GM18520 (cell line): ENCODE measurements around the gene NOL8.

ENCODE experiments used
- ATAC-seq: cut with Tn5 transposase; IDR thresholded peaks from one replicate; pipeline ENCODE4 v1.9.1; 2021; ENCODE audit not compliant: unreplicated experiment

The NOL8 gene

DNA sequence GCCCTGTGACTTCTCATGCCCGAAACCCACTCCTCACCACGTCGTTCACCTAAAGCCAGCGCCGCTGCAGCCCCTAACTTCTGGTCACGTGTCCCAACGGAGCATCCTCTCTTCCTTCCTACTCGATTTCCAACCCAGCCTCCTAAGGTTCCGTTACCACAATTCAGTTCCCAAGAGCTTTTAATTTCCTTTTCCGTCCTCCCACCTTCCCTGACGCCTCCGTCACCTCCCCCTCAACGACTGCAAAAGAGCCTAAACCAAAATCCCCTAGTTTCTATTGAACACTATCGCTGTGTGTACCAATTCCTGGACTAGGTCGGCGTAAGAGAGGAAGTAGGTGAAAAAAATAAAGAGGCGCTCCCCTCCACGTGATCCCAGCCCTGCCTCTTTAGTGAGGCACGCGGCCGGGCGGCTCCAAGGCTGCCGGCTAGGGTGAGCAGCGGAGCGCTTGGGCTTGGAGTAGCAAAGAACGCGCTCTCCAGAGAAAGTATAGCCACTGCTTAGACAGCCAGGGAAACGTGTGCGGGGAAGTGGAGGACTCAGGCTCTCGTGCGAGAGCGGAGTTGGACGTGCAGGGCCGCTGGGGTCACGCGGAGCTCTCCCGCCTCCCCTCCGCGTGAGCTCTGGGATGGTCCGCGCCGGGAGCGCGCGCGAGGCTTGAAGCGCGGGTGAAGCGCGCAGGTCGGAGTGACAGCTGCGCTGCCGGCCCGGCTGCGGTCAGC lies at the start of gene NOL8, which contains the start of gene CENPP:
TSS of gene NOL8 (minus strand) at position 82 of the 722 bp plus-strand sequence. CDS start 1,189 bp downstream, outside the sequence.
TSS of gene CENPP (plus strand) at position 685 of the 722 bp plus-strand sequence.
- peak; percentile 86 for ATAC-seq

DNA sequence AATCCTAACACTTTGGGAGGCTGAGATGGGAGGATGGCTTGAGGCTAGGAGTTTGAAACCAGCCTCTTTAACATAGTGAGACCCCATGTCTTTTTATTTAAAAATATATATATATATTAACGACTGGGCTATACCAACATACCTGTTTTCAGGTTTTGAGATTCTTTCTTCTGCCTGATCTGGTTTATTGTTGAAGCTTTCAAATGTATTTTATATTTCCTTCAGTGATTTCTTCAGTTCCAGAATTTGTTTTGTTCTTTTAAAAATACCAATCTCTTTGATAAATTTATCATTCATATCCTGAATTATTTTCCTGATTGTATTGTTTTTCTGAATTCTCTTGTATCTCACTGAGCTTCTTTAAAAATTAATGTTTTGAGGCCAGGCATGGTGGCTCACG lies 48.0 kb upstream of the NOL8 start:
- ATAC-seq = no peak

DNA sequence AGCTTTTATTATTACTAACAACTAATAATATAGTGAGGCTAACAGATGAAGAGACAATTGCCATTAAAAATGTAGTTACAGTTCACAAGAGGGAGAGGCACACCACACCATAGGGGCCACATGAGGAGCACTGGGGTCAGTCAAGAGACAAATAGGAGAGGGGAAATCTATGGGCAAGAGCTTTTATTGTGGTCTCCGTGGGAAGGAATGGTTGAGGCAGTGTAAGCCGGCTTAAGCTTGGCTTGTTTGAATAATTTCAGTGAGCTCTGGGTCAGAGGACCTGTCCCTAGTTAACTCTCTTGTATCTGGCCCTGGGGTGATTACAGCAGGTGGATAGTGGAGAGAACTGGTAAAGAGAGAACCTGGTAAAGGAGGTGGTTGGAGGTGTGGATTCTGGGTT lies 43.9 kb upstream of the NOL8 start:
- no peak for ATAC-seq

DNA sequence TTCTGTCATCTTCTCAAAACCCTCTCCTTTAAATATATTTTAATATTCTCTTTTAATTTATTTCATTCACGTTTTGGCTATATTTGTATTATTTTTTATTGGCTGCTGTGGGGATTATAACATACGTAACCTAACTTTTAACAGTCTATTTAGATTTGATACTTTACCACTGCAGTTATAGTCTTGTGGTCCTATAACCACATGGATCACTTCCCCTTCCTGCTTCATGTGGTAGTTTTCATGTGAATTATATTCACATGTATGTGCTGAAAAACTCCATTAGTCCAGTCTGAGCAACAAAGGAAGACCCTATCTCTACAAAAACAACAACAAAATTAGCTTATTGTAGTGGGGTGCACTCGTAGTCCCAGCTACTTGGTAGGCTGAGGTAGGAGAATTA lies 34.9 kb upstream of the NOL8 start:
- ATAC-seq = no peak

DNA sequence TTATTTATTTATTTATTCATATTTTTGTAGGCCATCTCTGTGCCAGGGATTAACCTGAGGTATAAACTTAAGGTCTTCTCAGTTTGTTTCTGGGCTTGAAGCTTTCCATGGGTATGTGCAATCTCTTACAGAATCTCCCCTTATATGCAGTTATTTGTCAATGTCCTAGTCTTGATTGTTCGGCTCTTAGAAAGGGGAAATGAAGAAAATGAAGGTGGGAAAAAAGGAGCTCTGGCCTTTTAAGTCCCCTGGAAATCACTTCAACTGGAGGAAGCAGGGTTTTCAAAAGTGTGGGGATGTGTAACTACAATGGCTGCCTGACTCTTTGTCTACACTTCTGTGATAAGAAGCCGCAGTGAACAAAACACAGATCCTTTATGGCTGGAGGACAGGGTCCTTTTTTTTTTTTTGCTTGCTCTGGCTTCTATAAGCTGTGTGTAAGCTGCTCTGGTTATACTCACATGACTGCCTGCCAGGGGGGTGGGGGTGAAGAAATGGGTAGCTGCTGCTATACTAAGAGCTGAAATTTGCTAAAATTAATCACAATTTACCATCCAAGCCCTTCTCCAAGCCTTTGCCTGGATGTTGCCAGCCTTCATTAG lies 34.3 kb upstream of the NOL8 start:
- no peak for ATAC-seq

DNA sequence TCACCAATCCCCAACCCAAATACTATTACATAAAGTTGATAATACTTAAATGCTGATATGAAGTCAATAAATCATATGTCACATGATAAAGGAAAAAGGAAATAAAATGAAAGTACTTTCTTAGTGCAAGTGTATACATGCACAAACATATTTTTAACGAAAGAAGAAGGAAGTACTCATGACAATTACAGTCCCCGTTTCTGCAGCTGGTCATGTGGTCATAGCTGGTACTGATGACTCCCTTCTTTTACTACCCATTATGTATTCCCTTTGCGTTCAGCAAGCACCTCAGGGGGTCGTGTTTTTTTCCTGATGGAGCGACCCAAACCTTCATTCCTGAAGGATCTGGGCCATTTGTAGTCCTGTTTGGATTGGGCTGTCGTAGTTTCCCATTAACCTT lies 27.9 kb upstream of the NOL8 start:
- ATAC-seq = no peak

DNA sequence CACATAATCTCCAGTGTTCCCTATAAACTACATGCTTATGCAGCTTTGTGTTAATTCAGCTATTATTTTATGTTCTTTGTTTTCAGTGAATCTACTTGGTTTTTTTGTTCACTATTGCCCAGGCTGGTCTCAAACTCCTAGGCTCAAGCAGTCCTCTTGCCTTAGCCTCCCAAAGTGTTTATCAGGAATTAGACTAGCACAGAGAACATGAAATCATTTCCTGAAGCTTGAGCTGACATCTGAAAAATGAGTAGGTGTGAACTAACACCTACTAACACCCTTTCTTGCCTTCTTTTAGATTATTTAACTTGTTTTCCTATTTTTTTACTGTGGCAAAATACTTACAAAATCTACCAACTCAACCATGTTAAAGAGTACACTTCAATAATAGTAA lies 25.6 kb upstream of the NOL8 start:
- ATAC-seq = no peak

DNA sequence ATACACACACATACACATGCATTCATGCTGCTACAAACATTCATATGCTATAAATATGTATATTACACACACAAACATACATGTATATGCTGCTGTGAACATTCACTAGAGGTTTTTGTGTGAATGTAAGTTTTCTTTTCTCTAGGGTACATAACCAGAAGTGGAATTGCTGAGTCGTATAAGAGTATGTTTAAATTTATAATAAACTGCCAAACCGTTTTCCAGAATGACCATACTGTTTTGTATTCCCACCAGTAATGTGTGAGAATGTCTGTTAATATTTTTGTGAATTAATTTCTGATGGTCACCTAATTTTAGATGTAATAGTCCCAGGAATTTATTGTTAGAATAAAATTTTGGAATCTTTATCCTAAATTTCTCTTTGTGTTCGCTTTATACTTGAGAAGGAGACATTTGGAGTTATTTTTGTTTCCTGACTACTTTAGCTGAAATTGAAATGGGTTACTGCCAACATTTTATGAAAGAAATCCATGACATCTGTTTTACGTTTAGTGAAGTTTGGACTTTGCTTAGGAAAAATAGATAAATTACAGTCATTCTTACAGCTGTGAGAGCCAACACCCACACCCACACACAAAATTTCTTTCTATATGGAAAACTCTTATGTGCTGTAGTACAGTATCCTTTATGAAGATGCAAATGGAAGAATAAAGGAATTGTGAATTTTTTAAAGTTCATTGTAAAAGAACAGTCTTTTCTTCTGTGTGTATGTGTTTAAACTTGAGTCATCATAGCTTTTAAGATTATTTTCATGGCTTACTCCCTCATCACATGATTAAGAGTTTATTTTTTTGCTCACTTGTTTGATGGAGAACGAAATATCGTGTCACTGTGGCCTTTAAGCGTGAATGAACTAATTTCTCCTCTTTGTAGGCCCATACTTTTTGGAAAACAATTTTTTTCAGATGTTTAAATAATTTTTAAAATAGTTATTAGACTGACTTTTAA lies 24.9 kb upstream of the NOL8 start:
- no peak for ATAC-seq

DNA sequence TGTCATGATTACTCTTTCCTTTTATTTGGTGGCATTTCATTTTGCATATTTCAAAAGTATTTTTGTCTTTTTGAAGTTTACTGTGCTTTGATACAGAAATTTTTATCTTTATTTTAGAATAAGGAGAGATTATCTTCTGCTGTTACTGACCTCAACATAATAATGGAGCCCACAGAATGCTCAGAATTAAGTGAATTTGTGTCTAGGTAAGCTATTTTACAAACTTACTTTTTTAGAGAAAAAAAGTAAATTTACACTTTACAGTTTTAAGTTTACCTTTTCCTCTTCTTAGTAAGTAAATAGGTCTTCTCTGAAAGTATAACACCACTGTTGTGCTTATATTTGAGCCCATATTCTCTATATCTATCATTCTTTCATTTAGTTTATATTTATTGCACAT lies 20.4 kb upstream of the NOL8 start:
- ATAC-seq = no peak

DNA sequence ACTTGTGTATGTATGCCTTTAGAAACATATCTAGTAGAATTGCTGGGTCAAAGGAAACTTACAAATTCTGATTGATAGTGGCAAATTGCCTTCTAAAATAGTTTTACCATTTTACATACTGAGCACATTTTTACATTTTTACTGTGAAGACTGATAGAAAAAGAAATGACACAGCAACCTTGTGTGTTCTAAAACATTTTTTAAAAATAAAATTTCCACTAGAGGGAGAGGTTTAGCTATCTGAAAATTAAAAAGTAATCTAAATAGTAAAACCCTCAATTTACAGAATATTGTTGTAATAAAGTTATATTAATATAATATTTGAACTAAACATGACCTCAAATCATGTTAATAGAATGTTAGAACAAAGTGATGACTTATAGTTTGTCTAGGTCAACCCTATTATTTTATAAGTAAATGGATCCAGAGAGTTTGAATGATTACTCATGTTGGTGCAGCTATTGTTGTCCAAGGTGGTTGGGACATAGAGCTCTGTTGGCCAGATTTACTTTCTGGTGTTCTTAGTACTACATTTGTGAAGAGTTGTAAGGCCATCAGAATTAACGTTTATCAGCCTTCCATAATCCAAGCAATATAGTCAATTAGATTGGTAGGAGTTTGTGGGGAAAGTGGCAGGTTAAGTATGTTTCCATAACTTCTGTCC lies 17.8 kb upstream of the NOL8 start:
- ATAC-seq = no peak

DNA sequence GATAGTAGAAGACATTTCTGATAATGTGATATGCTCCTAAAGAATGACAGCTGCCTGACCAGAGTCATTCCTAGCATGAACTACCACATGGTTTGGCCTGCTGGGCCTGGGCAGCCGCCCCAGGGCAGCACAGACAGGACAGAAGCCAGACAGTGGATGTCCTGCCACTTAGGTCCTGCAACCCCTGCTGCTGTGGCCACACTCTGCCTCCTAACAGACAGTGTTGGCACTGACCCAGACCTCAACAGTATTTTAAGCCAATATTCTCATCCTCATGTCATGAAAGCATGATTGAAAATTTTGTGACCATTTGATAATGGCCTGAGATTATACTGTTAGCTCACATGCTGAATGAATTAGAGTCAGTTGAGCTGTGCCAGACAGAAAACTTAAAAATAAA lies 16.4 kb upstream of the NOL8 start:
- ATAC-seq = no peak

DNA sequence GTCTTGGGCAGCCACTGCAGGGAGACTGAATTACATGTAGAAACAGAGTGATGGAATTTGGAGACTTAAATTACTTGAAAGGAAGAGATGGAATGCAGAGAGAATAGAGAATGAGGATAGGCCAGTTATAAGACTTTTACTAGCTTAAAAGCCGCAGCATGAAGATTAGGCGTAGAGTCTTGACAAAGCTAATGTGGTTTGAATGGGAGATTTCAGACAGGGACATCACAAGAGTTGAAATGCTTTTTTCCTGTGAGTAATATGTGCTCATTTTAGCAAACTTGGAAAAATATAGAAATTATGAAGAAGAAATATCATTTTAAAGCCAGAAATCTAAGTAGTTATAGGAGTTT lies 8.1 kb upstream of the NOL8 start:
- no peak for ATAC-seq

DNA sequence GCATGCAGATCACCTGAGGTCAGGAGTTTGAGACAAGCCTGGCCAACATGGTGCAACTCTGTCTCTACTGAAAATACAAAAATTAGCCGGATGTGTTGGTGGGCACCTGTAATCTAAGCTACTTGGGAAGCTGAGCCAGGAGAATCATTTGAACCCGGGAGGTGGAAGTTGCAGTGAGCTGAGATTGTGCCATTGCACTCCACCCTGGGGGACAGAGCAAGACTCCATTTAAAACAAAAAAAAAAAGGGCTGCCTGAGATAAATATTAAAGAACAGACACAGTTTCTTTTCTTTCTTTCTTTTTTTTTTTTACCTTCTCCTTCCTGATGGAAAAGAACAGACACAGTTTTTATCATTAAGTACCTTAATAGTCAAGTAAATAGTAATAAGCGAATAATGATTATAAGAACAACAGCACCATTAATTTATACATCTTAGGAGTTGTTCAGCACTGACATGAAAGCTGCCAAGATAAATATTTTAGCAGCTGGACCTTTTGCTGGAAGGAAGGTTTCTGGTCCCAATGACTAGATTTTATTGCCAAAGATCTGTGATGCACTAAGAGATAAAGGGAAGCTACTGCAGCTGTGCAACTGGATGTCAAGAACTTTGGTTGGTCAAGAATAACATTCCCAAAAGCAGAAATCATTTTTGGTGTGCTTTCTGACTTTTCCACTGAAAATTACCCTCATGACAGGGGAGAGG lies 7.6 kb upstream of the NOL8 start:
- no peak for ATAC-seq

DNA sequence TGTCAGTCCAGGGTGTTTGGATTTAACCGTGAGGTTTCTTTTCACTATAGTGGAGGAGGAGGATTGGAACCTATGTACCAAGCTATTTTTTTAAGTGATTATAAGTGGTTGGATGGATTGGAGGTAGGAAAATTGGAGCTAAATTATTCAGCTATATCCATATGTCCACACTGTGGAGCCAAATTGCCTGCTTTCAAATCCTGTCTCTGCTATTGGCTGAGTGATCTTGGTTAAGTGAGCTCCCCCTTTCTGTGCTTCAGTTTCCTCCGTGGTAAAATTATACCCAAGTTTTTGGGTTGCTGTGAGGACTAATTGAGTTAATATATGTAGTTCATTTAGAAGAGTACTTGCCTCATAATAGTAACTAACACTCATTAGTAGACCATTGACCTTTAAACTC lies 3.1 kb upstream of the NOL8 start:
- no peak for ATAC-seq

DNA sequence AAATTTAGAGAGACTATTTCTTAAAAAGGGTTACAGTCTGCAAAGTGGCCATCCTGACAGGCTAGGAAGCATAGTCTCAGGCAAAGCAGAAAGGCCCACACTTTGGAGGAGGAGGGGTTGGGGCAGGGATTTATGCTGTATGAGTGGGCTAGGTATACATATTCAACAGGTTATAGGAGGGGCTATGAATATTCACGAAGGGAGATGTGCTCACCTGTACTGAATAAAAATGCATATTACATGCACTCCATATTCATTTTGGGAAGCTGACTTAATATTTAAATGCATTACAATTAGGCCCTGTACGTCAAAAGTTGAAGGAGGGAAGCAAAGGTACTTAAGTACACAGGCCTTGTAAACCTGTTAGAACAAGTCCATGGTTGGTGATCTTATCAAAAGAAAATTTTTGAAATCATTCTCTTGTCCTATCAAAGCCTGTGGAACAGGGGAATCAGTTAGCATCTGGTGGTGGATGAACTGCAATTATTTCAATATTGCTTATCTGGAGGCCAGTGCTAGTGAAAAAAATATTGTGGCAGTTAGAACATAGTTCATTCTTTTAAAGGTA lies 2.2 kb upstream of the NOL8 start:
- ATAC-seq = no peak

DNA sequence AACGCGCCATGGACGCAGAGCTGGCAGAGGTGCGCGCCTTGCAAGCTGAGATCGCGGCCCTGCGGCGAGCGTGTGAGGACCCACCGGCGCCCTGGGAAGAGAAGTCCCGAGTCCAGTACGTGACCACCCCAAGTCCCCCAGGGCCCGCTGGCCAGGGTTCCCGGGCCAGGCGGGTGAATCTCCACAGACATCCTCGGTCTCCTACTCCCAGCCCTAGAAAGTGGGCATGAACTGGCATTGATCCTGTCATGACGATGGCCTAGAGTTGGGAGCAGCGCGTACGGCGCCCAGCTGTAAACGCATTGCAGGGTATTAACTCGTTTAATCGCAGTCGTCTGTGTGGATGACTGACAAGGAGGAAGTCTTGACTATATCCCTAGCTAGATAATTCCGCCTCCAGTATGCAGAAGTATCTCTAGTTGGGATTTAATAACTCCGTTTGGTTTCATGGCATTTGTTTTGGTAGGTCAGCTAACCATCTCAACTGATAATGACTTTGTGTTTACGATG lies 896 bp upstream of the NOL8 start:
- ATAC-seq = no peak

DNA sequence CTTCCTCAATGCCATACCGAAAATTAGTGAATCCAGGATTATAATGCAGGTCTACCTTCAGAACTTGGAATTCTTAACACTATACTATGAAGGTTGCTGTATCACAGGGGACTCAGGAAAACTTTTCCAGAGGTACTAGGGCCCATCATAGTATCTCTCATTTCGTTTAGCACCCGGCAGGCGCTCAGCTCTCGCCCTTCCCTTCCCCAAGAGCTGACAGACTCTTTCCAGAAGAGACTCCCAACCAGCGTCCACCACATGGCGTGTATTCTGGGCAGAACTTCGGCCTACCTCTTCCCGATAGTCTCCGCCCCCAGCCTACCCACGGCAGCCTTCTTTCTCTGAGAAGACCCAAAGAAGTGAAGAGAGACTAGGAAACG lies 271 bp downstream of the NOL8 start:
- no peak for ATAC-seq

DNA sequence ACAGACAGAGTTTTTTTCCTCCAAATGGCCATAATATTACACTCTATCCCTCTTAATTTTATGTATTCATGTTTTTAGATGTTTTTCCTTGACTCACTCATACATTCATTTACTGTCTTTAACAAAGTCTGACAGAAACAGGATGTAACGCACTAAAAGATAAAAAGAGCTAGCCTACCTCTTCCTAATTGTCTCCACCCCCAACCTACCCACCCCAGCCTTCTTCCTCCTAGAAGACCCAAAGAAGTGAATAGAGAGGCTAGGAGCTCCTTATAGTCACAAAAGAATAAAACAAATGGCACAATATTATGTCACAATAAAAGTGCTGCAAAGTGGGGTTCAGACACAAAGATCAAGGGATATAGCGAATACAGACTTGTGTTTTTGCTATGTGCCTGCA lies 719 bp downstream of the NOL8 start:
- no peak for ATAC-seq

DNA sequence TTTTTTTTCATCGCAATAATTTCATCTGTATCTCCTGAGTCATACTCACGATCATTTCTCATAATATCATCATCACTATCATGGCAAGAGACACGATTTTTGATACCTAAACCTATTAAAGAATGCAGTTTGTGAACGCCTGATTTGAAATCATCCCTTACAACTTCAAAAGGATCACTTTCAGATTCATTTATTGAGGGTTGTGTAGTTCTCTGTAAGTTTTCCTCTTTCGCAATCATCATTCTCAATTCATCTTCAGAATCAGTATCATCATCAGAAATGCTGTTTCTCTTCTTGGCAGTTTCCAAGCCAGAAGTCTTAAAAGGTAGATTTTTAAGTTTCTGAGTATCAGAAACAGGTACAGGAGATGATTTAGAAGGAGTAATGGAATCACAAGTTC lies 9.7 kb downstream of the NOL8 start:
- no peak for ATAC-seq

DNA sequence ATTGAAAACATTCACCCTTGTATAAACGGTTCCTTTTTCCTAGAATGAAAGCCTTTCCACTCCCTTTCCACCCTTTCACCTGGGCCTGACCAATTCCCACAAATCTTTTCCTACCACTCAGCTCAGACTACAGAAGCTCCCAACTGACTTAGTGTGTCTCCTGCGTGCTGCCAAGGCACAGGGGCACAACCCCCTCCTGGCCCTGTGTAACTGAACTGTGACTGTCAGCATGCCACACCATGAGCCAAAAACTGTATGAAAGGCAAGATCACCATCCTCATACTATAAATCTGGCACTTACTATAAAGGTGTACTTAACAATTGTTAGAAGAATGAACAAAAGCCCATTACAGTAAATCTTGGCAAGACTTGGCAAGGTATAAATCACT lies 11.5 kb downstream of the NOL8 start:
- no peak for ATAC-seq
